ENCODE data around the gene FITM1.
A peak's percentile ranks its signal among the peaks of the same experiment; 100 is the strongest.

Gene FITM1

GRCh38 chr14:24119691-24120090 is 10.8 kb upstream of the FITM1 start:
- DNase-seq (ENCODE audit: low spot score) = no peak

DNA sequence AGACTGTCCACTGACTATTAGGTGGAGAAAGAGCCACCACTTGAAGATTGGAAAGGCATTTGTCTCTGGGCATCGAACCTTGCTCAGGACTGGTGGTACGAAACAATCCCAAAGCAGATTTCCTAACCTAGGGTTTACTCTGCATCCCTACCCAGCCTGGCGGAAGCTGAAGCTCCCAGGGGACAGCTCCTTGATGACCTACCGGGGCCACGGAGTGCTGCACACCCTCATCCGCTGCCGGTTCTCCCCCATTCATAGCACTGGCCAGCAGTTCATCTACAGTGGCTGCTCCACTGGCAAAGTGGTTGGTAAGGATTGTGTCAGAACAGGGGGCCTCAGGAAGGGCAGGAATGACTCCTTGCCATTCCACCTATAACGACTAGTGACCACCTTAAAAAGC is 9.2 kb upstream of the FITM1 start:
- no peak for DNase-seq (ENCODE audit: low spot score)

DNA sequence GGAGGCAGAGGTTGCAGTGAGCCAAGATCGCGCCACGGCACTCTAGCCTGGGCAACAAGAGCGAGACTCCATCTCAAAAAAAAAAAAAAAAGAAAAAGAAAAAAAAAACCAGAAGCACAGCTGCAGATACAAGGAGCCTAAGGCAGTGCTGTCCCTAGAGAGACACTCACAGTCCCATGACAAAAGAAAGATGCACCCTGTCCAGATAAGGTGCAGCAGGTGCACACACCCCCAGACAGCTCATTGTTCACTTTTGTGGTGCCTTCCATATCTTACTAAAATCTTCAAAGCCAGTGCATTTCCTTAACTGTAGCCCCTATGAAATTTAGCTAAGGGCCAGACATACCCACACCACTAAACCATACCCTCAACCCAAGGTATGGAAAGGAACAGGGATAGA is 8.0 kb upstream of the FITM1 start:
- no peak for DNase-seq (ENCODE audit: low spot score)

DNA sequence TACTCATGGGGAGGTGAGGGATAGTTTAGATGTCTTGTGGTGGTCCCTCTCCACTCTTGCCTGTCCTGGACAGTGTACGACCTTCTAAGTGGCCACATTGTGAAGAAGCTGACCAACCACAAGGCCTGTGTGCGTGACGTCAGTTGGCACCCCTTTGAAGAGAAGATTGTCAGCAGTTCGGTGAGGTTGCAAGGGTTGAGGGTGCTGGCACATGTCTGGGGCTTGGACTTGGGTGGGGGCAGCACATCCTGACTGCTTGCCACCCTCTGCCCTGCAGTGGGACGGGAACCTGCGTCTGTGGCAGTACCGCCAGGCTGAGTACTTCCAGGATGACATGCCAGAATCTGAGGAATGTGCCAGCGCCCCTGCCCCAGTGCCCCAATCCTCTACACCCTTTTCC is 7.6 kb upstream of the FITM1 start:
- no peak for DNase-seq (ENCODE audit: low spot score)

- DNase-seq (ENCODE audit: low spot score) = no peak
Observed at GRCh38 chr14:24123424-24124417, 6.7 kb upstream of the FITM1 start.

DNA sequence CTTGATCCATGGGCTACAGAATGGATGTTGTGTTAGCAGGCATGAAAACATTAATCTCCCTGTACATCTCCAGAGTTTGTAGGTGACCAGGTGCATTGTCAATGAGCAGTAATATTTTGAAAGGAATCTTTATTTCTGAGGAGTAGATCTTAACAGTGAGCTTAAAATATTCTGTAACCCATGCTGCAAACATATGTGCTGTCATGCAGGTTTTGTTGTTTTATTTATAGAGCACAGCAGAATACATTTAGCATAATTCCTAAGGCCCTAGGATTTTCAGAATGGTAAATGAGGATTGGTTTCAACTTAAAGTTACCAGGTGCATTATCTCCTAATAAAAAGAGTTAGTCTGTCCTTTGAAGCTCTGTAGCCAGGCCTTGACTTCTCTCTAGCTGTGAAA is 3.5 kb upstream of the FITM1 start:
- no peak for DNase-seq (ENCODE audit: low spot score)

DNA sequence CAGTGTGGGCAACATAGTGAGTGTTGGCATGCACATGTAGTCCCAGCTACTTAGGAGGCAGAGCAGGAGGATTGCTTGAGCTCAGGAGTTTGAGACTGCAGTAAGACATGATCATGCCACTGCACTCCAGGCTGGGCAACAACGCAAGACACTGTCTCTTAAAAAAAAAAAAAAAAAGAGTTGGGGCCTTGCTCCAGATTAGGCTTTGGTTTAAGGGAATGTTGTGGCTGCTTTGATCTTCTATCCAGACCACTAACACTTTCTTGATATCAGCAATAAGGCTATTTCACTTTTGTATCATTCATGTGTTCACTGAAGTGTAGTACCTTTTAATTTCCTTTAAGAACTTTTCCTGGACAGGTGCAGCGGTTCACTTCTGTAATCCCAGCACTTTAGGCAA is 2.8 kb upstream of the FITM1 start:
- no peak for DNase-seq (ENCODE audit: low spot score)

DNA sequence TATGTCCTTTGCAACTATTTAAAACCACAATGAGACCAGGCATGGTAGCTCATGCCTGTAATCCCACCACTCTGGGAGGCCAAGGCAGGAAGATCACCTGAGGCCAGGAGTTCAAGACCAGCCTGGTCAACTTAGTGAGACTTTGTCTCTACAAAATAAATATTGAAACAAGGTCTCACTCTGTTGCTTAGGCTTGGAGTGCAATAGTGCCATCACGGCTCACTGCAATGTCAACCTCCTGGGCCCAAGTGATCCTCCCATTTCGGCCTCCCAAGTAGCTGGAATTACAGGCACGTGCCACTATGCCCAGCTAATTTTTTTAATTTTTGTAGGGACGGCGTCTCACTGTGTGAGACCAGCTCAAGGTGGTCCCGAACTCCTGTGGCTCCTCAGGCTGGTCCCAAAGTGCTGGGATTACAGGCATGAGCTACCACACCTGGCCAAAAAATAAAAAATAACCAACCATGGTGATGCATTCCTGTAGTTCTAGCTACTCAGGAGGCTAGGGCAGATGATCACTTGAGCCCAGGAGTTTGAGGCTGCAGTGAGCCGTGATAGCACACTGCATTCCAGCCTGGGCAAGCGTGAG is 955 bp upstream of the FITM1 start:
- no peak for DNase-seq (ENCODE audit: low spot score)

- DNase-seq (ENCODE audit: low spot score) = no peak
Observed at GRCh38 chr14:24130717-24131548, 474 bp downstream of the FITM1 start.

DNA sequence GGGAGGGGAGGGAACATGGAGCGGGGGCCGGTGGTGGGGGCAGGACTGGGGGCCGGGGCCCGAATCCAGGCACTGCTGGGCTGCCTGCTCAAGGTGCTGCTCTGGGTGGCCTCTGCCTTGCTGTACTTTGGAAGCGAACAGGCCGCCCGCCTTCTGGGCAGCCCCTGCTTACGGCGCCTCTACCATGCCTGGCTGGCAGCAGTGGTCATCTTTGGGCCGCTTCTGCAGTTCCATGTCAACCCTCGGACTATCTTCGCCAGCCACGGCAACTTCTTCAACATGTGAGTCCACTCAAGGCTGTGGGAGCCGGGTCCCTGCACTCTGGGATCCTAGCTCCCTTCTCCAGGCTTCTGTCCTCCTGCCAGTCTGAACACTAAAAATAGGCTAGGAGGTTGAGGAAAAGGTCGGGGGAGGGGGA is 1.1 kb downstream of the FITM1 start:
- no peak for DNase-seq (ENCODE audit: low spot score)

- no peak for DNase-seq (ENCODE audit: low spot score)
Observed at GRCh38 chr14:24132061-24132685, 1.7 kb downstream of the FITM1 start.

DNA sequence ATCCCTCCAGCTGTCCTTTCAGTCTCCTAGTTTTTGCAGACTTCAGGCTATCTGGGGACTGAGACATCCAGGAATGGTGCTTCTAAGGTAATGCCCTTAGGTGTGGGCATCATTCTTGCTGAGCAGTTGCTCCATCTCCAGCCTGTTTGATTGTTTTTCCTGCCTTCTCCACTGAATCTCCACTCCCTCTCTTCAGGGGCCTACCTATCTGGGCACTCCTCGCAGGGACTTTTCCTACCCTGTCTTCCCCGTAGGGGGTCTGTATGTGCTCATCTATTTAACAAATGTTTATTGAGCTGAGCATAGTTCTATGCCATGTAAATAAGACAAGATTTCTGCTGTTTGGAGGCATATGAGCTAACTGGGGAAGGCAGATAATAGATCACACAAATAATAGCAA is 2.5 kb downstream of the FITM1 start:
- DNase-seq (ENCODE audit: low spot score) = no peak

GRCh38 chr14:24133735-24134134 is 3.3 kb downstream of the FITM1 start:
- no peak for DNase-seq (ENCODE audit: low spot score)

GRCh38 chr14:24135584-24135833 is 5.0 kb downstream of the FITM1 start:
- no peak for DNase-seq (ENCODE audit: low spot score)

- DNase-seq (ENCODE audit: low spot score) = peak; percentile 97
Observed at GRCh38 chr14:24135834-24136683, 5.6 kb downstream of the FITM1 start, which contains the start of gene PSME1. Gene PSME1 (plus strand): TSS chr14:24136194. CDS start chr14:24136263, 69 bp downstream.

DNA sequence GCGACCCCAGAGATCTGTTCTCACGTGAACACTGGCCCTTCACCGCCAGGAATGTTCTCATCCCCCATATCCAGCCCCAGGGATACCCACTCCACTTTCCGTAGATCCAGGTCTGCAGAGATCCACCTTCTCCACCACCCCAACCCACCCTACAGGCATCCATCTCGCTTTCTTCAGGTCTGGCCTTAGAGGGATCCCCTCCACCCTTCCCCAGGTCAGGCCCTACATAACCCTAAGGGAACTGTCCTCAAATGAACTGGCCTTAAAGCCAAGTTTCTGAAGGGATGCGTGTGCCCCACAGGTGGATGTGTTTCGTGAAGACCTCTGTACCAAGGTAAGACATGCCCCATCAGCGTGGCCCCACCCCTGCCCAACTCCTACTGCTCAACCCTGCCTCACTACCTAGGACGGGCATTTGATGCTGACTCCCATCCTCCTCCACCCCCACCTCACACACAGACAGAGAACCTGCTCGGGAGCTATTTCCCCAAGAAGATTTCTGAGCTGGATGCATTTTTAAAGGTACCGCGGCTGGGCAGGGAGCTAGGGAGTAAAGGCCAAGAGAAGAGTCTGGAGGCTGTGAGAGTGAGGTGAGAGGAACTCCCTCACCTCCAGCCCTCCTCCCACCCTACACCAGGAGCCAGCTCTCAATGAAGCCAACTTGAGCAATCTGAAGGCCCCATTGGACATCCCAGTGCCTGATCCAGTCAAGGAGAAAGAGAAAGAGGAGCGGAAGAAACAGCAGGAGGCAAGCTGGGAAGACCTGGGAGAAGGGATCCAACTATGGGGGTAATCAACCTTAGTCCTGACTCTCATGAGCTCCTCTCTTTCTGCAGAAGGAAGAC is 6.4 kb downstream of the FITM1 start:
- DNase-seq (ENCODE audit: low spot score) = no peak

- no peak for DNase-seq (ENCODE audit: low spot score)
Observed at GRCh38 chr14:24137529-24138395, 7.3 kb downstream of the FITM1 start.

DNA sequence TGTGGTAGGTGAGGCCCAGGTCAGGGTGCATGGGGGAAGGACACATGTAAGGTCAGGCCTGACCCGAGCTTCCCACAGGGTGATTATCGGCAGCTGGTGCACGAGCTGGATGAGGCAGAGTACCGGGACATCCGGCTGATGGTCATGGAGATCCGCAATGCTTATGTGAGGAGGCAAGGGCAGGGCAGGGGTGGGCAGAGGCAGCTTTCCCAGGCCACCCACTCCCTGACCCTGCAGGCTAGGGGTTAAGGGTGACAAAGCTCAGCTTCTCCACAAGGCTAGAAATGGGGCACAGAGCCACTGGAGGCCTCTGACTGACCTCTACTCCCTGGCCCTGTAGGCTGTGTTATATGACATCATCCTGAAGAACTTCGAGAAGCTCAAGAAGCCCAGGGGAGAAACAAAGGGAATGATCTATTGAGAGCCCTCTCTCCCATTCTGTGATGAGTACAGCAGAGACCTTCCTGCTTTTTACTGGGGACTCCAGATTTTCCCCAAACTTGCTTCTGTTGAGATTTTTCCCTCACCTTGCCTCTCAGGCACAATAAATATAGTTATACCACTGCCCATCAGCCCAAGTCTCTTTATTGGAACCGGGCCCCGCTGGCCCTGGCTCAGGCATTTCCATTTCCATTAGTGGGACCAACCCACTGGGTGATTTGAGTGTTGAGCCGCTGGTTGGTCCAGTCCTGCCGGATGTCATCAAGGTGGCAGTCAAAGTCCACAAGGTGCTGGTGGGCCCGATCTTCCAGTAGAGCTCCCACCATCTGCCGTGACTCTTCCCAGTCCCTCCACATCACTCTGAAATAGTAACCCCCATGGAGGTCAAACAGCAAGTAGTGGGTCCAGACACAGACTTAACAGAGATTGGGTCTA is 8.2 kb downstream of the FITM1 start:
- no peak for DNase-seq (ENCODE audit: low spot score)
